Body of pancreas (tissue), 4 donors: ENCODE measurements around the gene UNC13C.

Experiments used
- POLR2A ChIP-seq, 3 donors: fragments of 450-650 bp; IDR thresholded peaks; one replicate each; pipeline ENCODE4 v1.6.1; 2016; ENCODE audit warnings: antibody characterized with exemption in 3 of 3, mild to moderate bottlenecking in 2 of 3
- TF ChIP-seq, protein P1 (sequence below), 7 experiments: fragments of 450-650 bp in 4 of 7; fragments of 200-600 bp in 3 of 7; sonication (generic) in 3 of 7; IDR thresholded peaks; one replicate each; pipeline ENCODE4 v1.5.1; 2016 to 2019; ENCODE audit warnings: antibody characterized with exemption in 7 of 7

DNA sequence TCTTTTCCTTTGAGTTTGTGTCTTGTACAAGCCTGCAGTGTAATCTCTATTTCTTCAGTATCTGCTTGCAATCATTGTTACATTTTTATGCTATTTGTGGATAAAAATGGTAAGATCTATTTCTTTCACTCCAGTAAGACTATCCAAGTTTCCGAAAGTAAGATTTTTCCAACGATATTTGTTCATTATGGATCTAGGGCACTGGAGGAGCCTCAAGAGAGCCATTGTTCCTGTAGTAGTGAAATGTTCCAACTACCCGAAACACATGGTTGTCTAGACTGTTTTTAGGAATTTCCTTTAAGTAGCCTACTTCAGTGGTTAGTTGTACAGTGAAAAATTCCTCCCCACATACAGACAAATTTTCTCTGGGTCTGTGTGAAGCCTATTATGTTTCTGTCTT, 621.1 kb downstream of the UNC13C start:
- TF ChIP-seq, protein P1, sequence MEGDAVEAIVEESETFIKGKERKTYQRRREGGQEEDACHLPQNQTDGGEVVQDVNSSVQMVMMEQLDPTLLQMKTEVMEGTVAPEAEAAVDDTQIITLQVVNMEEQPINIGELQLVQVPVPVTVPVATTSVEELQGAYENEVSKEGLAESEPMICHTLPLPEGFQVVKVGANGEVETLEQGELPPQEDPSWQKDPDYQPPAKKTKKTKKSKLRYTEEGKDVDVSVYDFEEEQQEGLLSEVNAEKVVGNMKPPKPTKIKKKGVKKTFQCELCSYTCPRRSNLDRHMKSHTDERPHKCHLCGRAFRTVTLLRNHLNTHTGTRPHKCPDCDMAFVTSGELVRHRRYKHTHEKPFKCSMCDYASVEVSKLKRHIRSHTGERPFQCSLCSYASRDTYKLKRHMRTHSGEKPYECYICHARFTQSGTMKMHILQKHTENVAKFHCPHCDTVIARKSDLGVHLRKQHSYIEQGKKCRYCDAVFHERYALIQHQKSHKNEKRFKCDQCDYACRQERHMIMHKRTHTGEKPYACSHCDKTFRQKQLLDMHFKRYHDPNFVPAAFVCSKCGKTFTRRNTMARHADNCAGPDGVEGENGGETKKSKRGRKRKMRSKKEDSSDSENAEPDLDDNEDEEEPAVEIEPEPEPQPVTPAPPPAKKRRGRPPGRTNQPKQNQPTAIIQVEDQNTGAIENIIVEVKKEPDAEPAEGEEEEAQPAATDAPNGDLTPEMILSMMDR (IDR thresholded peaks at IDR 0.05) = no peak
- TF ChIP-seq POLR2A (IDR thresholded peaks at IDR 0.05) = no peak
